ENCODE results near the gene ZNF92.
"Not testable (repeated sequence)": the region's sequence is repeated elsewhere in the genome, so short reads cannot be mapped to it uniquely, and the experiment has no call there.

GRCh38 chr7:65344541-65344940 lies 29.1 kb upstream of the ZNF92 start:
- not testable (repeated sequence) for TF ChIP-seq CTCF (IDR thresholded peaks at IDR 0.05; ENCODE audit: low read length); EZH2 (IDR thresholded peaks at IDR 0.05; ENCODE audit: borderline replicate concordance, low read length)

Data from OCI-LY1 (cell line).